ENCODE data around the gene ARID1B. TPM values are rescaled to one million over a fixed set of nuclear protein-coding genes. Genes with fewer than 3 reads are reported as not detected.

Gene ARID1B
- total and polyA plus RNA-seq, 7 donors, result 8.1 to 61.1 (median 53.1) TPM

DNA sequence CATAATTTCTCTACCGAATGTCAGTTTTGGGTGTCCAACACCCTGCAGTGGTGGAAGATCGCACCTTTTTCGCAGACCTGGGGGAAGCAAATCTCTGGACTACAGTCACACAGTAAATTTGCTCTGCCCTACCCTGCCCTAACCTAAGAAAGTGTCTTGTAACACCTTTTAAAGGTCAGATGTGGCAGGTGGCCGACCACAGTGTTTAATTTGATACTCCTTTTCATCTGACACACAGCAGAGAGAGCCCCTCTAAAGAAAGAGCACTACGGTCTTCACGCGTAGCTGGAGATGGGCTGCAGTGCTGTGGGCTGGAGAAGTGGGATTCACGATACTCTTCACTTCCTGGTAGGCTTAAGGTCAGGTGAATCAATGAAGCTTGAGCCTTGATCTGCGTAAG lies 436.2 kb downstream of the ARID1B start:
- Histone ChIP-seq H3K4me1 (no peaks in the 10 kb centered on the region), H3K36me3 (ENCODE audit: insufficient read depth in 1 of 2, low read depth in 1 of 2) (peaks cover 0 to 21% of the 10 kb centered on the region in 2 donors), H3K4me3 (no peak overlapping the region), H3K9me3 (no peaks in the 10 kb centered on the region), H3K27ac (no peak overlapping the region), H3K27me3 (ENCODE audit: insufficient read depth in 3 of 3, low read length in 2 of 3) (no peaks in the 10 kb centered on the region)
- 81 to 83% (median 83%) methylated on average over 9 of the region's 9 CpGs for WGBS, 3 donors
- intact Hi-C loops (cut with DNase I), result no loop called here
- TF ChIP-seq, protein P1, sequence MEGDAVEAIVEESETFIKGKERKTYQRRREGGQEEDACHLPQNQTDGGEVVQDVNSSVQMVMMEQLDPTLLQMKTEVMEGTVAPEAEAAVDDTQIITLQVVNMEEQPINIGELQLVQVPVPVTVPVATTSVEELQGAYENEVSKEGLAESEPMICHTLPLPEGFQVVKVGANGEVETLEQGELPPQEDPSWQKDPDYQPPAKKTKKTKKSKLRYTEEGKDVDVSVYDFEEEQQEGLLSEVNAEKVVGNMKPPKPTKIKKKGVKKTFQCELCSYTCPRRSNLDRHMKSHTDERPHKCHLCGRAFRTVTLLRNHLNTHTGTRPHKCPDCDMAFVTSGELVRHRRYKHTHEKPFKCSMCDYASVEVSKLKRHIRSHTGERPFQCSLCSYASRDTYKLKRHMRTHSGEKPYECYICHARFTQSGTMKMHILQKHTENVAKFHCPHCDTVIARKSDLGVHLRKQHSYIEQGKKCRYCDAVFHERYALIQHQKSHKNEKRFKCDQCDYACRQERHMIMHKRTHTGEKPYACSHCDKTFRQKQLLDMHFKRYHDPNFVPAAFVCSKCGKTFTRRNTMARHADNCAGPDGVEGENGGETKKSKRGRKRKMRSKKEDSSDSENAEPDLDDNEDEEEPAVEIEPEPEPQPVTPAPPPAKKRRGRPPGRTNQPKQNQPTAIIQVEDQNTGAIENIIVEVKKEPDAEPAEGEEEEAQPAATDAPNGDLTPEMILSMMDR (IDR thresholded peaks at IDR 0.05), result no peak
- DNase-seq (no peak), ATAC-seq (no peak)

GRCh38 chr6:157213907-157214565 lies 436.9 kb downstream of the ARID1B start:
- Histone ChIP-seq H3K36me3 (ENCODE audit: insufficient read depth in 1 of 2, low read depth in 1 of 2) (peaks cover 0 to 15% of the 10 kb centered on the region in 2 donors), H3K4me3 (no peak overlapping the region), H3K9me3 (no peaks in the 10 kb centered on the region), H3K27me3 (ENCODE audit: insufficient read depth in 3 of 3, low read length in 2 of 3) (no peaks in the 10 kb centered on the region), H3K27ac (no peak overlapping the region), H3K4me1 (no peaks in the 10 kb centered on the region)
- TF ChIP-seq, protein P1 (IDR thresholded peaks at IDR 0.05), result no peak
- no peak for DNase-seq
- no peak for ATAC-seq
- WGBS, 3 donors, result 55 to 62% (median 58%) methylated on average over 10 of the region's 10 CpGs
- intact Hi-C loops (cut with DNase I), result no loop called here

DNA sequence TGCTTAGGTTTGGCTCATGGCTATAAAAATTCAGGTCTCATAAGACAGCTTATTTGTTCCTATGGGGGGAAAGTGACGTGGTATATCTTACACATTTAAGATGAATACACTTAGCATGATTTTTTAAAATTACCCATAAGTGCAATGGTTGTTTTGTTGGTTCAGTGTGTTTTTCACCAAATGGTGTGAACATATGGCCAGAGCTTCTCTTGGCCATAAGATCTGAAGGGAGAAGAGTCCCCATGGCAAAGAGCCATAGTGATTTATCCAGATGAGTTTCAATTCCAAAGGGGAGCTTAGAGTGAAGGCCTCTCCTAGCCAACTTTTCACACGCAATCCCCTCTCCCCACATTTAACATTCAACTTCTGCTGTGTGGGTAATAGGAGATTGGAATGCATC lies 438.5 kb downstream of the ARID1B start:
- TF ChIP-seq, protein P1 (IDR thresholded peaks at IDR 0.05), result no peak
- no peak overlapping the region for H3K4me3 ChIP-seq
- intact Hi-C loops (cut with DNase I), result no loop called here
- 83 to 92% (median 92%) methylated on average over 2 of the region's 2 CpGs for WGBS, 3 donors
- H3K27me3 ChIP-seq (ENCODE audit: insufficient read depth in 3 of 3, low read length in 2 of 3), result no peaks in the 10 kb centered on the region
- no peaks in the 10 kb centered on the region for H3K9me3 ChIP-seq
- H3K27ac ChIP-seq, result no peak overlapping the region
- ATAC-seq, result no peak
- DNase-seq, result no peak
- peaks cover 3% of the 10 kb centered on the region for H3K4me1 ChIP-seq
- no peaks in the 10 kb centered on the region for H3K36me3 ChIP-seq (ENCODE audit: insufficient read depth in 1 of 2, low read depth in 1 of 2)

DNA sequence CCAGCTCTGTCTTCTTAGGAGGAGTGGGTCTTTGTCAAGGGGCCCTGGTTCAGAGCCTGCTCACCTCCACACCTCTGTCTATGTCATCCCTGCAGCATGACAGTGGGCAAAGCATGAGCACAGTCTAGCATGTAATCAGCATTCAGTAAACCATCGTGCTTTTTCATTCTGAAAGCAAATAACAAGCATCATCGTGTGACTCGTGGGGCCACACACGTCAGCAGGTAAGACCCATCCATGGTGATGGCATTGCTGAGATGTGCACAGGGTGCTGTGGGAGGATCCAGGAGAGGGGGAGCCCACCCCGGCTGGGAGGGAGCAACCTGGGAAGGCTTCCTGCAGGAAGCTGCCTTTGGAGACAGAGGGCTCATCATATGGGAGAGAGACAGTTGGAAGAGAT lies 439.4 kb downstream of the ARID1B start:
- H3K27ac ChIP-seq, result no peak overlapping the region
- TF ChIP-seq, protein P1 (IDR thresholded peaks at IDR 0.05), result no peak
- 90 to 96% (median 96%) methylated on average over 5 of the region's 5 CpGs for WGBS, 3 donors
- no peak for ATAC-seq
- intact Hi-C loops (cut with DNase I), result no loop called here
- H3K27me3 ChIP-seq (ENCODE audit: insufficient read depth in 3 of 3, low read length in 2 of 3), result no peaks in the 10 kb centered on the region
- H3K4me3 ChIP-seq, result no peak overlapping the region
- H3K36me3 ChIP-seq (ENCODE audit: insufficient read depth in 1 of 2, low read depth in 1 of 2), result no peaks in the 10 kb centered on the region
- no peaks in the 10 kb centered on the region for H3K9me3 ChIP-seq
- H3K4me1 ChIP-seq, result peaks cover 6% of the 10 kb centered on the region
- DNase-seq, result no peak
